ENCODE measurements around the gene ATG14. TPM values are rescaled to one million over a fixed set of nuclear protein-coding genes. Genes with fewer than 3 reads are reported as not detected.
A peak's percentile ranks its signal among the peaks of the same experiment; 100 is the strongest.
"Not testable (repeated sequence)": the region's sequence is repeated elsewhere in the genome, so short reads cannot be mapped to it uniquely, and the experiment has no call there.

ATG14 gene
- total RNA-seq, 2 experiments from 2014 or later: 5.0 to 5.1 TPM

- H3K36me3 Mint-ChIP-seq (ENCODE audit: low read depth): peaks cover 35% of the 10 kb centered on the region
- ChIA-PET CTCF (interaction anchor here (1.3 kb wide), 1 partner anchor 116 kb away, joined by 4 read pairs; no protein-coding TSS in a partner anchor), POLR2A (no interaction called here)
- DNase-seq (no peak), ATAC-seq (no peak)
- H3K4me1 Mint-ChIP-seq: peaks cover 48% of the 10 kb centered on the region
- peaks cover 1% of the 10 kb centered on the region for H3K9me3 Mint-ChIP-seq (ENCODE audit: low read depth)
- H3K27me3 Mint-ChIP-seq: no peaks in the 10 kb centered on the region
- intact Hi-C loops (cut with DNase I, micrococcal nuclease): loop anchor here in 1 of 2 experiments (5.0 kb wide), 1 partner anchor 56 kb away; no protein-coding TSS in a partner anchor
- no peak overlapping the region for H3K4me3 Mint-ChIP-seq
- peak overlapping the region; percentile 88 for H3K27ac Mint-ChIP-seq
Observed at GRCh38 chr14:55388160-55388559, 23.5 kb downstream of the ATG14 start.

DNA sequence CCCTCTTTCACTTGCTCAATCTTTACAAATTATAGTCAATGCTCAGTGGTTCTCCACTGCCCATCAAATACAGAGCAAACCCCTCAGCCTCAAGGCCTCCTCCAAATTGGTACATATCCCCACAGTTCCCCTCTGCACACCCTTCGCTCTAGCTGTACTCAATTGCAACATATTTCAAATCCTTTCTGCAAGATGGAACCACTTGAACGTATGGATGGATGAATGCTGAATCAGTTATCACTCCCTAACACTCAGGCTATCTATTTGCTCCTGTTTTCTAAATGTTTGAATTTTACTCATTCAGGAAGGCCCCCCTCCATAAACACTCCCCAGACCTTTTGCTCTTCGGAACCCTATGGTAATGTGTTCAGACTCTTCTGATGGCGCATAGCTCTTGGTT is 24.5 kb downstream of the ATG14 start:
- H3K27ac Mint-ChIP-seq: peak overlapping the region; percentile 97
- ChIA-PET POLR2A (interaction anchor here (1.1 kb wide), 1 partner anchor 948 kb away, joined by 4 read pairs; no protein-coding TSS in a partner anchor), CTCF (interaction anchor here (1.3 to 1.5 kb wide), 2 partner anchors 33 to 115 kb away, joined by 3 to 4 read pairs; no protein-coding TSS in a partner anchor)
- ATAC-seq (no peak), DNase-seq (no peak)
- H3K4me3 Mint-ChIP-seq: peak overlapping the region; percentile 27
- intact Hi-C loops (cut with DNase I, micrococcal nuclease): loop anchor here in 1 of 2 experiments (5.0 kb wide), 1 partner anchor 55 kb away; no protein-coding TSS in a partner anchor
- peaks cover 1% of the 10 kb centered on the region for H3K9me3 Mint-ChIP-seq (ENCODE audit: low read depth)
- peaks cover 41% of the 10 kb centered on the region for H3K36me3 Mint-ChIP-seq (ENCODE audit: low read depth)
- H3K4me1 Mint-ChIP-seq: peaks cover 50% of the 10 kb centered on the region
- no peaks in the 10 kb centered on the region for H3K27me3 Mint-ChIP-seq

DNA sequence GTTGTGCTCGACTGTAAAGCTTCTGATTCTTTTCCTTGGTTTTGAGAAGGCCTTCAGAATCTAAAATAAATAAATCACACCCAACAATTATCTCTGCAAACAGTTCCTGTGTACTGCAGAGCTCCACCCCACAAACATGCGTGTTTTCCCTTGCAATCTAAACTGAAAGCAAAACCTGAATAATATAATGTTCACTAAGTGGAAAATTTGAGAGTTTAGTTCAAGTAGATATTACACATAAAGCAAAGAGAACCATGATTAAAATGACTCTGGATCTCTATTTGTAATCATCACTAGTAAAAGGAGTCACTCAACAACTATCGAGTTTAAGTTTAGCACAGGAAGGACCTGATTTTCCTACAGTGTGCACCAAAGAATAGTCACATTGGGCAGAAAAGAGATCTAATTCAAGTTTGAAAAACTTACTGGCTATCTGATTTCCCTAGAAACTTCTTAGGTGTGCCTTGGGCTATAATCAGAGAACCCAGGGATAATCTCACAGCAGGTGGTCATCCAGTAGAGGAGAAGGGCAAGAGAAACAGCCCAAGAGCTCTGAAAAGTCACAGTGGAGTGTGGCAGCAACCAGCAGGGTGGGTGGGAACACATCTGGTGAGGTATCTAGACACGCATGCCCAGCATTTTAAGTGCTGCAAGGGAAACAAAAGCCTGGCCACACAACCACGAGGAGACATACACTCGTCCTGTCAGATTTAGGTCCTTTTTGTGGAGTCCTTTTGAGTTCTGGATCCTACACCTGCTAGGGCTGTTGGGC is 25.4 kb downstream of the ATG14 start:
- ChIA-PET POLR2A (interaction anchor here (0.6 to 1.3 kb wide), 5 partner anchors 12 to 947 kb away, joined by 3 to 5 read pairs (median 4); no protein-coding TSS in a partner anchor), CTCF (interaction anchor here (0.5 to 1.5 kb wide), 5 partner anchors 9 to 173 kb away, joined by 3 to 5 read pairs (median 3); no protein-coding TSS in a partner anchor)
- Mint-ChIP-seq H3K27me3 (no peaks in the 10 kb centered on the region), H3K27ac (peak overlapping the region; percentile 97), H3K4me1 (peaks cover 57% of the 10 kb centered on the region), H3K9me3 (ENCODE audit: low read depth) (peaks cover 1% of the 10 kb centered on the region), H3K4me3 (peak overlapping the region; percentile 40), H3K36me3 (ENCODE audit: low read depth) (peaks cover 47% of the 10 kb centered on the region)
- peak; percentile 86 for ATAC-seq
- intact Hi-C loops (cut with DNase I, micrococcal nuclease): loop anchor here (1.0 to 5.0 kb wide), 3 partner anchors 12 to 56 kb away; no protein-coding TSS in a partner anchor
- peak; percentile 46 for DNase-seq

DNA sequence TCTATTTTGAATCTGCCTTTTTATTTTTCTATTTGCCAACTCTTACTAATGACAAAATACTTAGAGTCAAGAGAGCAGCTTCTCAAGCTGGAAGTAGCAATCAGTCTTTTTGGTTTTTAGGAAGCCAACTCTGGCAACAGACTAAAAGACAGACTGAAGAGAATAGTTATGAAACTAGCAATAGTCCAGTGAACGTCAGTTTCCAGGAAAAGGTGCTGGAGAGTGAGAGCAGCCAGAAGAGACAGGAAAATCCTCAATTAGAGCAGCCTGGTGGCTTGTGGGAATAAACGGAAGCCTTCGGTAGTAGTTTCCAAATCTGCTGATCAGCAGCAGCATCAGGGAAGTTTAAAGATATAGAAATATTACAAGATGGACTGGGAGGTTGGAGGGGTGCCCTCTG is 27.1 kb downstream of the ATG14 start:
- Mint-ChIP-seq H3K4me3 (no peak overlapping the region), H3K4me1 (peaks cover 60% of the 10 kb centered on the region), H3K36me3 (ENCODE audit: low read depth) (peaks cover 57% of the 10 kb centered on the region), H3K27me3 (no peaks in the 10 kb centered on the region), H3K9me3 (ENCODE audit: low read depth) (peaks cover 1% of the 10 kb centered on the region), H3K27ac (peak overlapping the region; percentile 32)
- no peak for DNase-seq
- intact Hi-C loops (cut with DNase I, micrococcal nuclease): no loop called here
- ATAC-seq: no peak
- ChIA-PET POLR2A (no interaction called here), CTCF (interaction anchor here (0.6 to 1.9 kb wide), 4 partner anchors 10 to 609 kb away, joined by 3 to 8 read pairs (median 4); no protein-coding TSS in a partner anchor)

GRCh38 chr14:55383541-55384140 is 28.0 kb downstream of the ATG14 start:
- Mint-ChIP-seq H3K4me3 (no peak overlapping the region), H3K27ac (peak overlapping the region; percentile 42), H3K4me1 (peaks cover 51% of the 10 kb centered on the region), H3K36me3 (ENCODE audit: low read depth) (peaks cover 49% of the 10 kb centered on the region), H3K9me3 (ENCODE audit: low read depth) (peaks cover 1% of the 10 kb centered on the region), H3K27me3 (no peaks in the 10 kb centered on the region)
- DNase-seq: no peak
- intact Hi-C loops (cut with DNase I, micrococcal nuclease): no loop called here
- ChIA-PET POLR2A (no interaction called here), CTCF (interaction anchor here (0.6 to 1.9 kb wide), 6 partner anchors 8 to 610 kb away, joined by 3 to 8 read pairs (median 4); no protein-coding TSS in a partner anchor)
- no peak for ATAC-seq

GRCh38 chr14:55383056-55383466 is 28.6 kb downstream of the ATG14 start:
- DNase-seq; intact Hi-C loops (cut with DNase I, micrococcal nuclease); H3K27me3 Mint-ChIP-seq; H3K4me3 Mint-ChIP-seq; H3K9me3 Mint-ChIP-seq (ENCODE audit: low read depth); ATAC-seq: not testable (repeated sequence)
- Mint-ChIP-seq H3K4me1 (peaks cover 47% of the 10 kb centered on the region), H3K36me3 (ENCODE audit: low read depth) (peaks cover 45% of the 10 kb centered on the region), H3K27ac (peak overlapping the region; percentile 65)
- ChIA-PET POLR2A (interaction anchor here (0.6 kb wide), 1 partner anchor 52 kb away, joined by 5 read pairs; no protein-coding TSS in a partner anchor), CTCF (interaction anchor here (1.0 to 1.9 kb wide), 3 partner anchors 8 to 28 kb away, joined by 3 to 8 read pairs (median 4); no protein-coding TSS in a partner anchor)

DNA sequence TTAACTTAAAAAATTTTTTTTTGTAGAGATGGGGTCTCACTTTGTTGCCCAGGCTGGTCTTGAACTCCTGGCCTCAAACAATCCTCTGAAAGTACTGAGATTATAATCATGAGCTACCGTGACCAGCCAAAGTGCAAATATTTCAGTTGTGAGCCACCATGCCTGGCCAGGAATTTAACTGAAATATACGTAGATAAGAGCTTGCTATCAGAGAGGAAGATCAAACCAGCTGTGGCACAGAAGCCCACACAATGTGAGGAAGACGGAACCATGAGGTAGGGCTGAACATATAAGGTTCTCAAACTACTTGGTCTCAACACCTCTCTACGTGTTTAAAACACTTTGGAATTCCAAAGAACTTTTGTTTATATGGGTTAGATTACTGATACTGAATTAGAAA is 29.1 kb downstream of the ATG14 start:
- ChIA-PET CTCF (interaction anchor here (0.5 to 1.0 kb wide), 4 partner anchors 14 to 350 kb away, joined by 3 to 4 read pairs (median 4); no protein-coding TSS in a partner anchor), POLR2A (interaction anchor here (0.6 kb wide), 1 partner anchor 52 kb away, joined by 5 read pairs; no protein-coding TSS in a partner anchor)
- H3K27me3 Mint-ChIP-seq: no peaks in the 10 kb centered on the region
- DNase-seq: no peak
- no peak overlapping the region for H3K4me3 Mint-ChIP-seq
- no peak for ATAC-seq
- H3K27ac Mint-ChIP-seq: peak overlapping the region; percentile 10
- H3K36me3 Mint-ChIP-seq (ENCODE audit: low read depth): peaks cover 45% of the 10 kb centered on the region
- intact Hi-C loops (cut with DNase I, micrococcal nuclease): no loop called here
- peaks cover 1% of the 10 kb centered on the region for H3K9me3 Mint-ChIP-seq (ENCODE audit: low read depth)
- H3K4me1 Mint-ChIP-seq: peaks cover 44% of the 10 kb centered on the region

- Mint-ChIP-seq H3K36me3 (ENCODE audit: low read depth) (peaks cover 44% of the 10 kb centered on the region), H3K4me3 (no peak overlapping the region), H3K9me3 (ENCODE audit: low read depth) (peaks cover 1% of the 10 kb centered on the region), H3K27me3 (no peaks in the 10 kb centered on the region), H3K4me1 (peaks cover 35% of the 10 kb centered on the region), H3K27ac (peak overlapping the region; percentile 49)
- ChIA-PET CTCF (interaction anchor here (0.5 to 1.2 kb wide), 5 partner anchors 9 to 386 kb away, joined by 3 to 5 read pairs (median 3); no protein-coding TSS in a partner anchor), POLR2A (no interaction called here)
- intact Hi-C loops (cut with DNase I, micrococcal nuclease): no loop called here
- ATAC-seq: peak; percentile 45
- DNase-seq: peak; percentile 21
Observed at GRCh38 chr14:55381561-55381960, 30.1 kb downstream of the ATG14 start.

- Mint-ChIP-seq H3K4me3 (no peak overlapping the region), H3K9me3 (ENCODE audit: low read depth) (peaks cover 1% of the 10 kb centered on the region), H3K27ac (peak overlapping the region; percentile 77), H3K4me1 (peaks cover 35% of the 10 kb centered on the region), H3K36me3 (ENCODE audit: low read depth) (peaks cover 49% of the 10 kb centered on the region), H3K27me3 (no peaks in the 10 kb centered on the region)
- ATAC-seq: no peak
- ChIA-PET CTCF (interaction anchor here (0.6 to 1.2 kb wide), 2 partner anchors 10 to 111 kb away, joined by 3 to 5 read pairs; no protein-coding TSS in a partner anchor), POLR2A (no interaction called here)
- DNase-seq: no peak
- intact Hi-C loops (cut with DNase I, micrococcal nuclease): no loop called here
Observed at GRCh38 chr14:55381040-55381439, 30.6 kb downstream of the ATG14 start.

DNA sequence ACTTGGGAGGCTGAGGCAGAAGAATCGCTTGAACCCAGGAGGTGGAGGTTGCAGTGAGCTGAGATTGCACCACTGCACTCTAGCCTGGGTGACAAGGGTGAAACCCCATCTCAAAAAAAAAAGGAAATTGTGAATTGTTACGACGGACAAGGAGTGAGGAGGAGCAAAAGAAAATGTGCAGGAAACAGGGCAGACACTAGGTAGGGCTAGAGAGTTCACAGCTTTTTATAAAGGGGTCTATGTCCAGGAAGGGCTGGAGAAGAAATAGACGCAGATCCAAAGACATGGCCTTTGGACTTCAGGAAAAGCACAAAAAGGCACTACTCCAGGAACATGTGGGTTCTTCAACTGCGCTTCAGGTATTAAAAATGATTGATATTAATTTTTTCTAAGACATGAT is 34.4 kb downstream of the ATG14 start:
- Mint-ChIP-seq H3K36me3 (ENCODE audit: low read depth) (peaks cover 43% of the 10 kb centered on the region), H3K27ac (no peak overlapping the region), H3K27me3 (no peaks in the 10 kb centered on the region), H3K9me3 (ENCODE audit: low read depth) (no peaks in the 10 kb centered on the region), H3K4me3 (no peak overlapping the region), H3K4me1 (peaks cover 51% of the 10 kb centered on the region)
- CTCF ChIA-PET: interaction anchor here (0.7 to 0.9 kb wide), 2 partner anchors 39 to 107 kb away, joined by 3 read pairs; no protein-coding TSS in a partner anchor
- POLR2A ChIA-PET: no interaction called here
- no peak for ATAC-seq
- no peak for DNase-seq
- intact Hi-C loops (cut with DNase I, micrococcal nuclease): loop anchor here in 1 of 2 experiments (10.0 kb wide), 1 partner anchor 282 kb away; no protein-coding TSS in a partner anchor
